Measurements from ENCODE around the gene PALLD. TPM values are rescaled to one million over a fixed set of nuclear protein-coding genes. Genes with fewer than 3 reads are reported as not detected.

Gene PALLD
- total RNA-seq, 5 donors from 2014 or later (not counting 1 experiment from before 2014, with no cell fraction given), result 0.56 to 1.9 (median 0.93) TPM

DNA sequence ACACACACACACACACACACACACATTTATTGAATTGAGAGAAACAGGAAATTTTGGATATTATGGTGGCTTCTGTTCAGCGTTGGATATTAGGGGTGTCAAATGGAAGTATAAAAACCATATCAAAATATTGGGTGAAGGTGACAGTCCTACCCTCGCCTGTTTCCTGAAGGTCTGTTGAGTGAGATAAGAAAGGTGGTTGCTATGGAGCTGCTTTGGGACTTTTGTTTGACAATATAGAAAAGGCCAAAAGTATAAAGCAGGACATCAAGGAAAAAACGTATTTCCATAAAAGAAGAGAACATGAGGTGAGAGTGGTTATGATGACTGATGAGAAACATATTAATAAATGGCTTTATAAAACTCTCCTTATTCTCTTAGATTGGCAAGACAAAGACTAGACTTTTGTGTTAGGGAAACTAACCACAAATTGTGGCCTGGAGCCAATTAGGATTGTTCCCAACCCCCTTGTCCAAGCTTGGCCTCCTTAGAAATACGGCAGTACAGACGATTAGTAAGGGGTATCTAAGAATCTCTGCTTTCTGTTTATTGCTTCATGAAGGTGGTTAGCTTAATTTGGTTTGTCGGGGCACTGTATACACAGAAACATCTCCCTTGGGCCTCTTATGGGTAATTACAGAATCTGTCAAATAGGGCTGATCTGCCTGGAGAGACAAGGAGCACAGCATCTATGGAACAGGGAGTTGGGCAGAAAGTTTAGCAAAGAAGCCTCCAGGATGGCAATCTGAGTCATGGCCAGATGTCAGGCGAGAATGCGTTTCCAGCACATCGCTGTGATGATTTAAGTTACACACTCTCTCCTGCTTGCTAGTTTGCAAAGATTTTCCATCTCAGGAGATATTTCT lies 315.2 kb downstream of the PALLD start:
- ATAC-seq (replicated peaks in 1 of 4), result no peak
- Mint-ChIP-seq H3K4me3 (no peak overlapping the region), H3K4me1 (peaks cover 5 to 8% (median 6%) of the 10 kb centered on the region in 3 donors), H3K36me3 (no peaks in the 10 kb centered on the region), H3K9me3 (no peaks in the 10 kb centered on the region), H3K27me3 (peaks cover 12 to 26% of the 10 kb centered on the region in 2 donors), H3K27ac (no peak overlapping the region)
- POLR2A ChIA-PET, result no interaction called here
- Histone ChIP-seq H3K4me3 (ENCODE audit: control insufficient read depth in 1 of 2, extremely low read depth in 1 of 2, low read length in 1 of 2) (no peak overlapping the region), H3K9me3 (no peaks in the 10 kb centered on the region), H3K27ac (ENCODE audit: low read length) (no peak overlapping the region), H3K36me3 (ENCODE audit: control insufficient read depth in 2 of 2, extremely low read depth in 1 of 2, insufficient read depth in 1 of 2, low read length in 1 of 2) (no peaks in the 10 kb centered on the region), H3K4me1 (ENCODE audit: control insufficient read depth in 1 of 2, extremely low read depth in 1 of 2, insufficient read depth in 2 of 2, low read length in 2 of 2) (peaks cover 0 to 3% of the 10 kb centered on the region in 2 experiments), H3K27me3 (replicated peaks in 1 of 2; ENCODE audit: control insufficient read depth in 2 of 2, extremely low read depth in 1 of 2, insufficient read depth in 2 of 2, low read length in 1 of 2) (no peaks in the 10 kb centered on the region)
- WGBS (ENCODE audit: insufficient coverage), result 71% methylated on average over 4 of the region's 9 CpGs
- no peak for DNase-seq
- CTCF ChIA-PET, result no interaction called here

GRCh38 chr4:168812806-168813205 lies 316.0 kb downstream of the PALLD start:
- Histone ChIP-seq H3K9me3 (no peaks in the 10 kb centered on the region), H3K27me3 (replicated peaks in 1 of 2; ENCODE audit: control insufficient read depth in 2 of 2, extremely low read depth in 1 of 2, insufficient read depth in 2 of 2, low read length in 1 of 2) (no peaks in the 10 kb centered on the region), H3K4me3 (ENCODE audit: control insufficient read depth in 1 of 2, extremely low read depth in 1 of 2, low read length in 1 of 2) (no peak overlapping the region), H3K4me1 (ENCODE audit: control insufficient read depth in 1 of 2, extremely low read depth in 1 of 2, insufficient read depth in 2 of 2, low read length in 2 of 2) (peaks cover 0 to 7% of the 10 kb centered on the region in 2 experiments), H3K36me3 (ENCODE audit: control insufficient read depth in 2 of 2, extremely low read depth in 1 of 2, insufficient read depth in 1 of 2, low read length in 1 of 2) (no peaks in the 10 kb centered on the region), H3K27ac (ENCODE audit: low read length) (no peak overlapping the region)
- POLR2A ChIA-PET, result no interaction called here
- no peaks in the 10 kb centered on the region for H3K36me3 Mint-ChIP-seq
- peaks cover 19 to 33% of the 10 kb centered on the region in 2 donors for H3K27me3 Mint-ChIP-seq
- ATAC-seq (replicated peaks in 1 of 4), result no peak
- CTCF ChIA-PET, result no interaction called here
- no peak for DNase-seq
- peaks cover 7 to 15% (median 8%) of the 10 kb centered on the region in 3 donors for H3K4me1 Mint-ChIP-seq
- WGBS (ENCODE audit: insufficient coverage), result 100% methylated on average over 2 of the region's 6 CpGs
- no peaks in the 10 kb centered on the region for H3K9me3 Mint-ChIP-seq
- H3K27ac Mint-ChIP-seq, result no peak overlapping the region
- H3K4me3 Mint-ChIP-seq, result no peak overlapping the region

- ChIA-PET CTCF (no interaction called here), POLR2A (no interaction called here)
- Histone ChIP-seq H3K9me3 (no peaks in the 10 kb centered on the region), H3K4me1 (ENCODE audit: control insufficient read depth in 1 of 2, extremely low read depth in 1 of 2, insufficient read depth in 2 of 2, low read length in 2 of 2) (peaks cover 0 to 7% of the 10 kb centered on the region in 2 experiments), H3K27ac (ENCODE audit: low read length) (no peak overlapping the region), H3K4me3 (ENCODE audit: control insufficient read depth in 1 of 2, extremely low read depth in 1 of 2, low read length in 1 of 2) (no peak overlapping the region), H3K27me3 (replicated peaks in 1 of 2; ENCODE audit: control insufficient read depth in 2 of 2, extremely low read depth in 1 of 2, insufficient read depth in 2 of 2, low read length in 1 of 2) (no peaks in the 10 kb centered on the region), H3K36me3 (ENCODE audit: control insufficient read depth in 2 of 2, extremely low read depth in 1 of 2, insufficient read depth in 1 of 2, low read length in 1 of 2) (no peaks in the 10 kb centered on the region)
- DNase-seq (no peak), ATAC-seq (replicated peaks in 1 of 4) (no peak)
- peaks cover 28 to 39% of the 10 kb centered on the region in 2 donors for H3K27me3 Mint-ChIP-seq
- peaks cover 7 to 15% (median 8%) of the 10 kb centered on the region in 3 donors for H3K4me1 Mint-ChIP-seq
- WGBS (ENCODE audit: insufficient coverage), result 50% methylated on average over 1 of the region's 3 CpGs
- no peak overlapping the region for H3K27ac Mint-ChIP-seq
- H3K4me3 Mint-ChIP-seq, result no peak overlapping the region
- no peaks in the 10 kb centered on the region for H3K36me3 Mint-ChIP-seq
- no peaks in the 10 kb centered on the region for H3K9me3 Mint-ChIP-seq
Measured at GRCh38 chr4:168813890-168814289, 317.0 kb downstream of the PALLD start.

- Histone ChIP-seq H3K36me3 (ENCODE audit: control insufficient read depth in 2 of 2, extremely low read depth in 1 of 2, insufficient read depth in 1 of 2, low read length in 1 of 2) (no peaks in the 10 kb centered on the region), H3K27me3 (replicated peaks in 1 of 2; ENCODE audit: control insufficient read depth in 2 of 2, extremely low read depth in 1 of 2, insufficient read depth in 2 of 2, low read length in 1 of 2) (no peaks in the 10 kb centered on the region), H3K4me3 (ENCODE audit: control insufficient read depth in 1 of 2, extremely low read depth in 1 of 2, low read length in 1 of 2) (no peak overlapping the region), H3K27ac (ENCODE audit: low read length) (no peak overlapping the region), H3K9me3 (no peaks in the 10 kb centered on the region), H3K4me1 (ENCODE audit: control insufficient read depth in 1 of 2, extremely low read depth in 1 of 2, insufficient read depth in 2 of 2, low read length in 2 of 2) (peaks cover 0 to 7% of the 10 kb centered on the region in 2 experiments)
- no peak for DNase-seq
- no peak overlapping the region for H3K4me3 Mint-ChIP-seq
- CTCF ChIA-PET, result interaction anchor here in 1 of 2 donors (0.6 kb wide), 1 partner anchor 16 kb away, joined by 3 read pairs; no protein-coding TSS in a partner anchor
- no peaks in the 10 kb centered on the region for H3K36me3 Mint-ChIP-seq
- peak overlapping the region in 1 of 2 donors; percentile 29 for H3K27ac Mint-ChIP-seq
- ATAC-seq (replicated peaks in 1 of 4), result no peak
- peaks cover 31 to 41% of the 10 kb centered on the region in 2 donors for H3K27me3 Mint-ChIP-seq
- POLR2A ChIA-PET, result interaction anchor here in 1 of 2 donors (0.6 kb wide), 1 partner anchor 28 kb away, joined by 5 read pairs; no protein-coding TSS in a partner anchor
- 90% methylated on average over 7 of the region's 13 CpGs for WGBS (ENCODE audit: insufficient coverage)
- peaks cover 7 to 15% (median 8%) of the 10 kb centered on the region in 3 donors for H3K4me1 Mint-ChIP-seq
- H3K9me3 Mint-ChIP-seq, result no peaks in the 10 kb centered on the region
Measured at GRCh38 chr4:168815379-168816345, 318.8 kb downstream of the PALLD start.

GRCh38 chr4:168817370-168817769 lies 320.5 kb downstream of the PALLD start:
- peaks cover 0 to 7% of the 10 kb centered on the region in 2 experiments for H3K4me1 ChIP-seq (ENCODE audit: control insufficient read depth in 1 of 2, extremely low read depth in 1 of 2, insufficient read depth in 2 of 2, low read length in 2 of 2)
- Mint-ChIP-seq H3K27me3 (peaks cover 31 to 40% of the 10 kb centered on the region in 2 donors), H3K36me3 (no peaks in the 10 kb centered on the region), H3K27ac (no peak overlapping the region), H3K4me1 (peaks cover 7 to 15% (median 8%) of the 10 kb centered on the region in 3 donors), H3K4me3 (no peak overlapping the region), H3K9me3 (no peaks in the 10 kb centered on the region)
- ATAC-seq (replicated peaks in 1 of 4) (no peak), DNase-seq (no peak)
- WGBS (ENCODE audit: insufficient coverage), result no CpG with 5 or more reads among the region's 2 CpGs
- H3K4me3 ChIP-seq (ENCODE audit: control insufficient read depth in 1 of 2, extremely low read depth in 1 of 2, low read length in 1 of 2), result no peak overlapping the region
- no peaks in the 10 kb centered on the region for H3K27me3 ChIP-seq (replicated peaks in 1 of 2; ENCODE audit: control insufficient read depth in 2 of 2, extremely low read depth in 1 of 2, insufficient read depth in 2 of 2, low read length in 1 of 2)
- H3K27ac ChIP-seq (ENCODE audit: low read length), result no peak overlapping the region
- ChIA-PET POLR2A (interaction anchor here in 1 of 2 donors (0.6 kb wide), 1 partner anchor 20 kb away, joined by 3 read pairs; no protein-coding TSS in a partner anchor), CTCF (interaction anchor here in 1 of 2 donors (0.7 kb wide), 1 partner anchor 500 kb away, joined by 4 read pairs; no protein-coding TSS in a partner anchor)
- no peaks in the 10 kb centered on the region for H3K9me3 ChIP-seq
- no peaks in the 10 kb centered on the region for H3K36me3 ChIP-seq (ENCODE audit: control insufficient read depth in 2 of 2, extremely low read depth in 1 of 2, insufficient read depth in 1 of 2, low read length in 1 of 2)

DNA sequence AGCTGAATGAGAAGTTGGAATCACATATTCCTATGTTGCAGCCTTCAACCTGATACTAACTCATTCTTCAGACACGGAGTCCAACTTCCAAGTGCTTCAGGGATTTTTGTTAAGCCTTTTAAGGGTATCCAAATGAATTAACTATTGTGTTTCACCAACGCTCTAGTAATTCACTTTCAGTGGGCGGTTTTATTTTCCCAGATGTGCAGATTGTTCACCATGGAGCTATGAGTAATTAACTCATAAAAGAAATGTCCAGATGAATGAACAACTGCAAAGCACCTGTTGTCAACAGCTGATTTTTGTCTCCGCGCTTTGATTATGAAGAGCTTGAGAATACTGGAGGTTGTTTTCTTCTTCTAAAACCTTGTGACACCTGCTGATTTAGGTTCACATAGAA lies 325.6 kb downstream of the PALLD start:
- POLR2A ChIA-PET, result no interaction called here
- CTCF ChIA-PET, result no interaction called here
- Mint-ChIP-seq H3K27me3 (peaks cover 17 to 22% of the 10 kb centered on the region in 2 donors), H3K27ac (no peak overlapping the region), H3K9me3 (no peaks in the 10 kb centered on the region), H3K4me3 (no peak overlapping the region), H3K36me3 (no peaks in the 10 kb centered on the region), H3K4me1 (peaks cover 0 to 3% (median 0%) of the 10 kb centered on the region in 3 donors)
- Histone ChIP-seq H3K27ac (ENCODE audit: low read length) (no peak overlapping the region), H3K4me3 (ENCODE audit: control insufficient read depth in 1 of 2, extremely low read depth in 1 of 2, low read length in 1 of 2) (no peak overlapping the region), H3K9me3 (no peaks in the 10 kb centered on the region), H3K4me1 (ENCODE audit: control insufficient read depth in 1 of 2, extremely low read depth in 1 of 2, insufficient read depth in 2 of 2, low read length in 2 of 2) (no peaks in the 10 kb centered on the region), H3K27me3 (replicated peaks in 1 of 2; ENCODE audit: control insufficient read depth in 2 of 2, extremely low read depth in 1 of 2, insufficient read depth in 2 of 2, low read length in 1 of 2) (no peaks in the 10 kb centered on the region), H3K36me3 (ENCODE audit: control insufficient read depth in 2 of 2, extremely low read depth in 1 of 2, insufficient read depth in 1 of 2, low read length in 1 of 2) (no peaks in the 10 kb centered on the region)
- 100% methylated on average over 4 of the region's 5 CpGs for WGBS (ENCODE audit: insufficient coverage)
- no peak for DNase-seq
- no peak for ATAC-seq (replicated peaks in 1 of 4)
